HL-60/S4 treated with retinoic acid at 250 ng/mL for 4 days and 3 days (cell line): Measurements from ENCODE around the gene MAST4.

Source experiments
- in situ Hi-C: fragments of 300-500 bp; cut with MboI; formaldehyde crosslinking; loops from 2 replicates; pipeline ENCODE4 v1.7.0; 2022; ENCODE audit warnings: low sequenced_read_pairs

The MAST4 gene

DNA sequence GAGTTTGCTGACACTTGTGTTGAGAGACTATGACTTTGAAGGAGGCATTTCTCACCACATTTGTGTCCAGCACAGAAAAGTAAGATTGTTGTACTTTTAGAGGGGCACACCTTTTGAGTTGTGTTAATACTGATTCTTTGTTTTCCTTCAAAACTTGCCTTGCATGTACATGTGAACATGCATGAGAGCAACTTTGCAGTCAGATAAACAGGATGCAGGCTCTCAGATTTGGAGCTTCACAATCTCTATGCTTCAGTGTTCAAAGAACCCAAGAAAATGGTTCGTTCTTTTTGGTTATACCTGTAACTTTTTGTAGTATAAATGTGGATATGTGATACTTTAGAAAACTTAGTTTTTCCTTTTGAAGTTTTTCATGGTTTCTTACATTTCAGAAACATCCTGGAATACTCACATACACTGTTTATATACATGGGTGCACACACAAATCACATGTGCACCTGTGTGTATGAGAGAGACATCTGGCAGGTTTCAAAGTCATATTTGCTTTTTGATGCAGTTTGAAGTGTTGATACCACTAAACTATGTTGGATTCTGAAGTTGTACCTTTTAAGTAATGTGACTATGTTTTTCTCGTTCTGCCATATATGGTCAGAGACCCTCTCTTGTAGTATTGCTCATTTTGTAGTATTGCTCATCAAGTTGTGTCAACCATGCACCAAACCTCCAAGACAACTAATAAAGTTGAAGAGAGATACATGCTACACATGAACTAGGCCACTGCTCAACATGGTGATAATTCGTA lies 409.7 kb downstream of the MAST4 start:
- in situ Hi-C loops: no loop called here

DNA sequence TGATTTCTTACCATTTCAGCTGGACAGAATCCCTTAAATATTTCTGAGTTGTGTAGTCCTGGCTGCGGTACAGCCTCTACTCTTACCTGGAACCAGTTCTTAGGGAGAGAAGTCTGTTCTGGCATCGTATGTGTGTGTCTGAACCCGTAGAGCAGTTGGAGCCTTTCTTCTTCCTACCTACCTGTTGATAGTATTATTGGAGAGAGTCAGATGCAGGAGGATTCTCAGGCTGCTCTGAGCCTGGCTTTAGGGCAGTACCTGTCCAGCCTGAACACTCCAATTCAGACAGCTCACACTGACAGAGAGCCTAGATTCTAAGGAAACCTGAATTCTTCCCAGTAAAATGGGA lies 410.3 kb downstream of the MAST4 start:
- in situ Hi-C loops: no loop called here

DNA sequence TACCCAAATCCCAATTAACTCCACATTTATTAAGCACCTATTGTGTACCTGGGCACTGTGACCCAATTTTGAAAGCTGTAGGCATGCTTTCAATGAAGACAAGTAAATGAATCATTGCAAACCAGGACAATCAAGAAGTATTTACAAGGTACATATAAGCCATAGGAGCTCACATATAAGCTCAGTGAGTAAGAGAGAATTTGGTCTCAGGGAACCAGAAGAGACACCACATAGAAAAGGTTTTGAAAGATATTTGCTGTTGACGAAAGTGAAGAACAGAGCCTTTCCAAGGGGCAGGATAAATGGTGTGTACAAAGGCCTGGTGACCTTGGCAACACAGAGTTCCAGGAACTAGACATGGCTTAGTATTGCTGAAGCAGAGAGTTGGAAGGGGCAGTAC lies 412.8 kb downstream of the MAST4 start:
- in situ Hi-C loops: no loop called here

DNA sequence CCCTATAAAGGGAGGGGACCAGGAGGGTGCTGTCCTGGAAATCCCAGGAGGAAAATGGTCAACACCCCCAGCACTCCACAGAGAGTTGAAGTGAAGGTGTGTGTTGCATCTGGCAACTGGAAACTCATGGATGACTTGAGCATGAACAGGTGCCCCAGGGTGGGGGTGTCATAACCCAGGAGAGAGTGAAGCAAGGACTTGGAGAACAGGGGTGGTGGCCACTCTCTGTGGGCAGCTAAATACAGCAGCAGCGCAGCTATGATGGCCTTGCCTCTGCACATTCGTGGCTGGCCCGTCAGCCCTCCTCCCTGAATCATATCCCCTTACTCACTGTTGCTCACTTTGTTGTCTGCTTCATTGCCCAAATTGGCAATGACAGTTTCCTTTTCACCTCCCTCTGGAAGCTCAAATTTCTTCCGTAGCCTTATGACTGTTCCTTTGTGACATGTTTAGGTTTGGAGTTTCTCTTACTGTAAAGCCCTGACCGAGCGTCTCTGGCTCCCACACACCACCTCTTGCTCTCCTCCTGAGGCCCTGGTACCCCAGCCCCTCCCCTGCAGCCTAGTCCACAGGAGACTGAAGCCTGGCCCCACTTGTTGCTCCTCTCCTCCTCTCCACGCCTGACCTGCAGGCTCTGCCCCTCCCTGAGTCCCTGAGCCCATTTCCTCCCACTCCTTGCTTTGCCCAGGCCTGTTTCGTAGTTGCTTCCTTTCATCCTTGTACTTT lies 414.7 kb downstream of the MAST4 start:
- in situ Hi-C loops: no loop called here

- in situ Hi-C loops: no loop called here
Measured at GRCh38 chr5:67011422-67011821, 415.2 kb downstream of the MAST4 start.

GRCh38 chr5:67012171-67012570 lies 416.0 kb downstream of the MAST4 start:
- in situ Hi-C loops: no loop called here

- in situ Hi-C loops: no loop called here
Measured at GRCh38 chr5:67013719-67014118, 417.5 kb downstream of the MAST4 start.

- in situ Hi-C loops: no loop called here
Measured at GRCh38 chr5:67014191-67014590, 418.0 kb downstream of the MAST4 start.

- in situ Hi-C loops: no loop called here
Measured at GRCh38 chr5:67014957-67015400, 418.8 kb downstream of the MAST4 start.

GRCh38 chr5:67015541-67016191 lies 419.5 kb downstream of the MAST4 start:
- in situ Hi-C loops: no loop called here

- in situ Hi-C loops: no loop called here
Measured at GRCh38 chr5:67019065-67019845, 423.1 kb downstream of the MAST4 start.

- in situ Hi-C loops: no loop called here
Measured at GRCh38 chr5:67020096-67020615, 424.0 kb downstream of the MAST4 start.

DNA sequence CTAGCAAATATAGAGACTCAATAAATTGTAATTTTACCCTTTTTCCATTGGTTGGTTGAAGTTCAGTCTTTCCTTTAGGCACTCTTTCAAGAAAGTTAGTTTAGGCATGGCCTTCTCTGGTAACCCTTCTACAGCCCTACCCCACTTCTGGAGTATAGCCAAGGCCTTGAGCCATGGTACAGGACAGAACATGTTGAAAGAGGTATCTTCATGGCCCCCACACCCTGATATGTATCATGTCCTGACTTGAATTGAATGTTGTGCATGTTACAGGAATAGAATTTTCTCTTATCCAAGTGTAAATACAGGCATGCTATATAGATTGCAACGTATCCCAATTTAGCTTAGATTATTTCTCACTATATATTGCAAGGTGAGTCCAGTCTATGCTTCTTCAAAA lies 424.8 kb downstream of the MAST4 start:
- in situ Hi-C loops: no loop called here

GRCh38 chr5:67021521-67021920 lies 425.3 kb downstream of the MAST4 start:
- in situ Hi-C loops: no loop called here

DNA sequence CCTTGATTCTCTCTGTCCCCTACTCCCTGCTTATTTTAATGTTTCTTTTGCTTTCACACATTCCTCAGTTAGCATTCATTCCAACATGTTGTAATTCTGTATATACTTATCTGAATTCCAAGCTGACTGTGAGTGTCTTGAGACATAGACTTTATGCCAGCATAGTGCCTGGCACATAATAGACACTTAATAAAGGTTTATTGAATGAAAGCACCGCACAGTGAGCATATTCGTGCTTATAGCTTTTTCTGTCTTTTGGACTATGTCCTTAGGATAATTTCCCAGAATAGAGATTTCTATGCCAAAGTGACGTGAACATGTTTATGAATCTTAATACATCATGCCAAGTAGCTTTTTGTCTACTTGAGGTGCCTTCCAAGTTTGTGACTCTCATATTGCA lies 425.8 kb downstream of the MAST4 start:
- in situ Hi-C loops: no loop called here

DNA sequence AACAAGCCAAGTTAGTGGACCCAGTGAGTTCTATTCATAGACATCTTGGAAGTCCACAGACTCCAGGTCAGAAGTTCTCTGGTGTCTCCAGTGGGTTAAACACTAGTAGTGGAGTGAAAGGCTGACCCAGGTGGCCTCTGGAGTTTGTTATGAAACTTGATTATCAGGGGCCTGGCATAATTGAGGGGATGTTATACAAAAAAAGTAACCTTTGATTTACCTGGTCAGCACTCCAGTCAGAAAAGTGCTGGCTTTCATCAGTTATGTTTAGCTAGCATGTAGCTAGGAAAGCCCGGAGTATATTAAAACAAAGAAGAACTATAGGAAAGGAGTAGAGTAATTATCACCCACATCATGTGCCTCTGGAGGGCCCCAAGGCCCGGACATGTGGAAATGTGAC lies 429.3 kb downstream of the MAST4 start:
- in situ Hi-C loops: no loop called here

DNA sequence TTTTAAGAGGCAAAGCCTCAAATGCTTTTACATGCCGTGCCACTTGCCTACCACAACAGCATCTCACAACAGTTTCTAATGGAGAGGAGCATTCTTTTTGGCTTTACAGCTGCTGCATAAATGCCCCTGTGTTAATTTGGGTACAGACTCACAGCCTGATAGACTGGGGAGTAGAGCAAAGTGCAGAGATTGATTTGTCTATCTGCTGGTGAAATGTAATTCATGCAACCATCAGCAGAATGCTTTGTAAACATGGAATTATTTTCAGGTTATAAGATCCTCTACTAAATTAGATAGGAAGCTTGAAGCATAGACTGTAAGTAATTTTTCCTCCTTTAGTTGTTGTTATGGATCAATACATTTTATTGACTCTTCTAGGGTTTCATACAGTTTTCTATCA lies 430.1 kb downstream of the MAST4 start:
- in situ Hi-C loops: no loop called here

DNA sequence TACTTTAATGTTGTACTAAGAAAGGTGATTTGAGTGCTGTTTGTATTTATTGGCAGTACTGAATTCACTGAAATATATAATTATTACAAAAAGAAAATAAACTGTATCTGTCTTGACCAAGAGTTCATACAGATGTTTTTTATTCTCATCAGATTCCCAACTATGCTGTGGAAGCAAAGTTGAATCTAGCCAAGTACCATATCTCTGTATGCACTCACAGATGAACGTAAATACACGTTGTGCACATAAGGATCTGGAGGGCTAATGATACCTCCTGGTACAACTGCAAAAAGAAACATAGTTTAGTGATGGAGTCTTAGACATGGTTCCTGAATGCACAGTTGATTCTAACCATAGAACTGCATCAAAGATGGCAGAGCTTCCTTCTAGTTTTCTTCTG lies 431.0 kb downstream of the MAST4 start:
- in situ Hi-C loops: no loop called here

- in situ Hi-C loops: no loop called here
Measured at GRCh38 chr5:67028371-67028770, 432.2 kb downstream of the MAST4 start.

DNA sequence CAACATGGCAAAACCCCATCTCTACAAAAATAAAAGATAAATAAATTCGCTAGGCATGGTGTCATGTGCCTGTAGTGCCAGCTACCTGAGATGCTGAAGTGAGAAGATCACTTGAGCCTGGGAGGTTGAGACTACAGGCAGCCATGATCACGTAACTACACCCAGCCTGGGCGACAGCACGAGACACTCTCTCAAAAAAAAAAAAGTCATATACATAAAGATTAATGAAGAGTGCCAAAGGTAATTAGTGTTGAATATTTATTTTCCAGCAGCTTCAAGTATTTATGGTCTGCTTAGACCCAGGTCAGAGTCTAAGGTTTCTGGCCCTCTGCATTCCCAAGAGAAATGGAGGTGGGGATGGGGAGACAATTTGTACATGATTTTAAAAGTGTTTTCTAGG lies 432.7 kb downstream of the MAST4 start:
- in situ Hi-C loops: no loop called here

DNA sequence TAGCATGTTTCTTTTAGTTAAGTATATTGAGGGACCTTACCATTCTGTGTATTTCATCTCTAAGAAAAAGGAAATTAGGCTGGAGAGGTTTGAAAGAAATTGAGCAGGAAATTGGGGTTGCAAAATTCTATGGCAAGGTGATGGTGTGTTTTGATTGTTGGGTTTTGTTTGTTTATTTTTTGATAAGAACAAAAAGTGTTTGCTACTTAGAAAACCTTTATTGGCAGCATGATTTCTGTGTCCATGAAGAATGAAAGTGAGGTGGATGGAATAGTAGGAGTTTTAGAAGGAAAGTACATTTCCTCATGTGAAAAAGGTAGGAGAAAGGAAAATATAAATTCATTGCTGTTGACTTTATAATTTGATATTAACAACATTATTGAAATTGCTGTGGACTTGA lies 433.3 kb downstream of the MAST4 start:
- in situ Hi-C loops: no loop called here
